Thyroid gland (tissue), 4 donors: ENCODE results near the gene RHEBL1. TPM values are rescaled to one million over a fixed set of nuclear protein-coding genes. Genes with fewer than 3 reads are reported as not detected.
"Not testable (repeated sequence)": the region's sequence is repeated elsewhere in the genome, so short reads cannot be mapped to it uniquely, and the experiment has no call there.

Experiments used
- DNase-seq, 2 donors: peaks; one replicate each; pipeline ENCODE4 v3.0.0-alpha.2; 2019
- H3K27ac ChIP-seq, 3 donors: fragments of 200-600 bp; sonication (generic); 1 replicate in 2 of 3; 2 replicates in 1 of 3; pipeline ENCODE4 v1.5.1; 2016 to 2019; ENCODE audit warnings: mild to moderate bottlenecking in 1 of 3, moderate library complexity in 1 of 3
- H3K27me3 ChIP-seq: fragments of 200-600 bp; sonication (generic); one replicate; pipeline ENCODE4 v1.5.1; 2019
- H3K36me3 ChIP-seq, 2 donors: fragments of 200-600 bp; sonication (generic); one replicate each; pipeline ENCODE4 v1.5.1; 2016 to 2019
- H3K4me1 ChIP-seq, 2 donors: fragments of 200-600 bp; sonication (generic); one replicate each; pipeline ENCODE4 v1.5.1; 2017 to 2019
- H3K4me3 ChIP-seq, 3 donors: fragments of 200-600 bp; sonication (generic); replicated peaks in 1 of 3; 1 replicate in 2 of 3; 2 replicates in 1 of 3; pipeline ENCODE4 v1.5.1; 2016; ENCODE audit warnings: mild to moderate bottlenecking in 1 of 3
- H3K9me3 ChIP-seq: fragments of 200-600 bp; sonication (generic); one replicate; pipeline ENCODE4 v1.5.1; 2017
- CTCF ChIP-seq, 6 experiments: fragments of 200-600 bp in 3 of 6; fragments of 450-650 bp in 3 of 6; sonication (generic) in 3 of 6; IDR thresholded peaks; one replicate each; pipeline ENCODE4 v1.5.1; 2016 to 2019; ENCODE audit warnings: antibody characterized with exemption in 6 of 6, mild to moderate bottlenecking in 2 of 6, inconsistent platforms in 1 of 6, moderate library complexity in 1 of 6
- POLR2A ChIP-seq, 2 donors: fragments of 450-650 bp; IDR thresholded peaks; one replicate each; pipeline ENCODE4 v1.6.1; 2017; ENCODE audit warnings: antibody characterized with exemption in 2 of 2, mild to moderate bottlenecking in 2 of 2, moderate library complexity in 1 of 2
- WGBS, 2 donors: methylation state at CpG; one replicate each; pipeline ENCODE4 v1.1.5; 2017; 5-methylcytosine and 5-hydroxymethylcytosine counted together
- intact Hi-C: fragments of 100-400 bp; cut with DNase I; formaldehyde crosslinking; loops from one replicate; pipeline ENCODE4 v1.15.1; 2023
- total RNA-seq, 4 donors: library from RNA; depleted of rRNA; stranded (reverse); fragments of >200 nt; gene quantifications; one replicate each; pipeline ENCODE4 v1.2.3, GENCODE V29; 2016

RHEBL1 gene
- total RNA-seq, 4 donors from 2014 or later = 0.98 TPM; not detected in 3

DNA sequence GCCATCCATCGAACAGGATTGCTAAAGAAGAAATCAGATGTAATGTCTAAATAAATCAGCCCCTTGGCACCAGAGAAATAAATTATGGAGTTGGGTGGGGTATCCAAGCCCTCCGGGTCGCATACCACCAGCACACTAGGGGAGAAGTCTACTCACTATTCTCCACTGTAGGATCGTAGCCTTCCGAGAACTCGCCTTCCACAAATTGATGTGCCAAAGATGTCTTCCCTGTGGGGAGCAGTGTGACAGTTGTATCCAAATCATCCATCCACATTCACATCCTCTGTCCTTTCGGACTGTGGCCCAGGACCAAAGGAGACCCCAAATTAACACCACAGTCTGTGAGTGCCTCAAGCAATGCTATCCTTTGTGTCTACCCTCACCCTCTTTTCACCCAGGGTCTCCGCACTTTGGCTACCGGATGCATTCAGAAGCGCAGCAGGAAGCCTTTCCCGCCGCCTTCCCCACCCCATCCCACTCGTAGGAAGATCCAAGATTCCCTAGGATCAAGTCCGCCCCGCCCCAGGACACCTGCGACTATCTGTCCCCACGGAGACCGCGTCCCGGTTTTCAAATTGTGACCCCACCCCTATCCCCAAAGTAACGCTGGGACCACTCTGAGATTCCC, 786 bp downstream of the RHEBL1 start:
- peaks cover 5 to 8% of the 10 kb centered on the region in 2 donors for H3K4me1 ChIP-seq
- H3K27ac ChIP-seq = peak overlapping the region in 2 of 3 donors; percentile 15 to 55
- DNase-seq = peak in 1 of 2 donors; percentile 13
- no peaks in the 10 kb centered on the region for H3K27me3 ChIP-seq
- no peaks in the 10 kb centered on the region for H3K9me3 ChIP-seq
- intact Hi-C loops = loop anchor here (5.0 kb wide), 1 partner anchor 43 kb away; the partner anchor contains the start of gene LMBR1L
- no peaks in the 10 kb centered on the region for H3K36me3 ChIP-seq
- WGBS, 2 donors = 18 to 24% methylated on average over 21 of the region's 21 CpGs
- TF ChIP-seq CTCF (IDR thresholded peaks at IDR 0.05) (no peak), POLR2A (IDR thresholded peaks at IDR 0.05) (no peak)
- H3K4me3 ChIP-seq = peak overlapping the region; percentile 38 to 50 (median 43)

GRCh38 chr12:49066120-49066519, 3.7 kb downstream of the RHEBL1 start:
- Histone ChIP-seq H3K4me1 (peaks cover 8 to 14% of the 10 kb centered on the region in 2 donors), H3K27me3 (no peaks in the 10 kb centered on the region), H3K4me3 (no peak overlapping the region), H3K27ac (no peak overlapping the region), H3K36me3 (no peaks in the 10 kb centered on the region), H3K9me3 (no peaks in the 10 kb centered on the region)
- no peak for DNase-seq
- intact Hi-C loops = loop anchor here (5.0 kb wide), 1 partner anchor 46 kb away; the partner anchor contains the start of gene LMBR1L
- no peak for TF ChIP-seq POLR2A (IDR thresholded peaks at IDR 0.05)
- TF ChIP-seq CTCF (IDR thresholded peaks at IDR 0.05) = no peak
- 58 to 78% methylated on average over 4 of the region's 4 CpGs for WGBS, 2 donors

DNA sequence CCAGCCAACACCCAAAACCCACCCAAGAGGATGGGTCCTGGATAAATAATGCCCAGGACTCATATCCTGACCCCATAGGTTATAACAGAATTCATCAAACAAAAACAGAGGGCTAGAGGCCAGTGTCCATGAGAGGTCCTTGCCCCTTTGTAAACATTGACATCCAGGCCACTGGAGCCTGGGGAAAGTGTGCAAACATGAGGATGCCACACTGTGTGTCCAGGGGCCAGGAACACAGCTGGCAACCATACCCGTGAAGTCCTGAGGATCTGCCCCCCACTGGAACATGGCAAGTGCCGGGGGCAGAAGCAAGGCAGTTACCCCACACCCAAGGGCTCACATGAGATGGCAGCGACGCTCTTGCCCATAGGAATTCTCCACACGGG, 5.0 kb downstream of the RHEBL1 start:
- intact Hi-C loops = loop anchor here (5.0 kb wide), 1 partner anchor 48 kb away; the partner anchor contains the start of gene LMBR1L
- Histone ChIP-seq H3K27me3 (no peaks in the 10 kb centered on the region), H3K36me3 (no peaks in the 10 kb centered on the region), H3K4me3 (no peak overlapping the region), H3K9me3 (no peaks in the 10 kb centered on the region), H3K4me1 (peaks cover 4 to 10% of the 10 kb centered on the region in 2 donors), H3K27ac (no peak overlapping the region)
- 88 to 91% methylated on average over 5 of the region's 5 CpGs for WGBS, 2 donors
- no peak for DNase-seq
- TF ChIP-seq POLR2A (IDR thresholded peaks at IDR 0.05) (no peak), CTCF (IDR thresholded peaks at IDR 0.05) (no peak)

DNA sequence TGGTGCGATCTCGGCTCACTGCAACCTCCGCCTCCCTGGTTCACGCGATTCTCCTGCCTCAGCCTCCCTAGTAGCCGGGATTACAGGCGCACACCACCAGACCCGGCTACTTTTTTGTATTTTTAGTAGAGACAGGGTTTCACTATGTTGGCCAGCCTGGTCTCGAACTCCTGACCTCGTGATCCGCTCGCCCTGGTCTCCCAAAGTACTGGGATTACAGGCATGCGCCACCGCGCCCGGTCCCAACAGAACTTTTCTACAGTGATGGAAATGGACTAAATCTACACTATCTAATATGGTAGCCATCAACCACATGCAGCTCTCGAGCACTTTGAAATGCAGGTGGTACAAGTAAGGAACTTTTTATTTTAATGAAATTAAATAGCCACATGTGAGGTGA, 7.9 kb downstream of the RHEBL1 start:
- H3K27me3 ChIP-seq, H3K4me3 ChIP-seq, intact Hi-C loops, H3K36me3 ChIP-seq, H3K27ac ChIP-seq, DNase-seq, H3K9me3 ChIP-seq: not testable (repeated sequence)
- 93 to 94% methylated on average over 17 of the region's 17 CpGs for WGBS, 2 donors
- H3K4me1 ChIP-seq = peaks cover 23 to 24% of the 10 kb centered on the region in 2 donors

DNA sequence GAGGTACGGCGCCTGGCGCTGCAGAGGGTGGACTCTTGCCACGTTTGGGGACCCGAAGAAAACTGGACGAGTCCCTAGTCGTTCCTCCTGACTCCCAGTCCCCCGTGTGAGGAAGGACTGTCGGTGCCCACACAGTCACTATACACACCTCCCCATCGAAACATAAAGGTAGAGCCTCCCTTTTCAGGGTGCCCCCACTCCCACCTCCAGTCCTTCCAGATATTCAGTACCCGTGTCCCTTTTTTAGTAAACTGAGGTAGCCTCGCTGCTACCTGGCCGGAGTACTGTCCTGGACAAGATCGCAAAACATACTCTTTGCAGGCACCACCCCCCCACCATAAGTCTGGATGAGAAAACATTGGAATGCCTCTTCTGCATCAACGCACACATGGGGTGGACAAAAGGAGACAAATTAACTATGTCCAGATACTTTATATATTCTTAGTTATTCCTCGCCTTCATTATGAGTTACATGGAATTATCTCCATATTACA, 8.6 kb downstream of the RHEBL1 start:
- no peak for TF ChIP-seq CTCF (IDR thresholded peaks at IDR 0.05)

More for the DNA sequence above, 8.6 kb downstream of the RHEBL1 start:
- intact Hi-C loops = no loop called here
- H3K27ac ChIP-seq = peak overlapping the region in 2 of 3 donors; percentile 96 to 97
- H3K4me1 ChIP-seq = peaks cover 30 to 31% of the 10 kb centered on the region in 2 donors
- H3K36me3 ChIP-seq = no peaks in the 10 kb centered on the region
- H3K27me3 ChIP-seq = no peaks in the 10 kb centered on the region
- peak overlapping the region; percentile 8 to 94 (median 75) for H3K4me3 ChIP-seq
- H3K9me3 ChIP-seq = no peaks in the 10 kb centered on the region
- DNase-seq = no peak
- WGBS, 2 donors = 5 to 7% methylated on average over 14 to 16 of the region's 16 CpGs
